ENCODE results near the gene DNAJC5G.

DNAJC5G gene

GRCh38 chr2:27275211-27276150, at the start of gene DNAJC5G:
TSS of gene DNAJC5G (plus strand) at chr2:27275433. CDS start at chr2:27276729, 1,296 bp downstream.
- no peak for DNase-seq (ENCODE audit: low read depth)

GRCh38 chr2:27225526-27225925, 49.7 kb upstream of the DNAJC5G start:
- DNase-seq (ENCODE audit: low read depth) = no peak

GRCh38 chr2:27227501-27227900, 47.7 kb upstream of the DNAJC5G start:
- DNase-seq (ENCODE audit: low read depth) = no peak

- no peak for DNase-seq (ENCODE audit: low read depth)
Observed at GRCh38 chr2:27231921-27232320, 43.3 kb upstream of the DNAJC5G start.

GRCh38 chr2:27233341-27233740, 41.9 kb upstream of the DNAJC5G start:
- no peak for DNase-seq (ENCODE audit: low read depth)

GRCh38 chr2:27236136-27236535, 39.1 kb upstream of the DNAJC5G start:
- DNase-seq (ENCODE audit: low read depth) = no peak

- no peak for DNase-seq (ENCODE audit: low read depth)
Observed at GRCh38 chr2:27236626-27237025, 38.6 kb upstream of the DNAJC5G start.

GRCh38 chr2:27237341-27237945, 37.8 kb upstream of the DNAJC5G start:
- no peak for DNase-seq (ENCODE audit: low read depth)

GRCh38 chr2:27238976-27239375, 36.3 kb upstream of the DNAJC5G start:
- no peak for DNase-seq (ENCODE audit: low read depth)

- DNase-seq (ENCODE audit: low read depth) = no peak
Observed at GRCh38 chr2:27240406-27240805, 34.8 kb upstream of the DNAJC5G start.

- no peak for DNase-seq (ENCODE audit: low read depth)
Observed at GRCh38 chr2:27241761-27242613, 33.2 kb upstream of the DNAJC5G start.

GRCh38 chr2:27242614-27242951, 32.6 kb upstream of the DNAJC5G start:
- no peak for DNase-seq (ENCODE audit: low read depth)

- no peak for DNase-seq (ENCODE audit: low read depth)
Observed at GRCh38 chr2:27243391-27244130, 31.7 kb upstream of the DNAJC5G start.

GRCh38 chr2:27245116-27245515, 30.1 kb upstream of the DNAJC5G start:
- no peak for DNase-seq (ENCODE audit: low read depth)

GRCh38 chr2:27245626-27246025, 29.6 kb upstream of the DNAJC5G start:
- DNase-seq (ENCODE audit: low read depth) = no peak

GRCh38 chr2:27247893-27248292, 27.3 kb upstream of the DNAJC5G start:
- DNase-seq (ENCODE audit: low read depth) = no peak

- DNase-seq (ENCODE audit: low read depth) = no peak
Observed at GRCh38 chr2:27249159-27249890, 25.9 kb upstream of the DNAJC5G start.

GRCh38 chr2:27249891-27250651, 25.2 kb upstream of the DNAJC5G start:
- DNase-seq (ENCODE audit: low read depth) = no peak

- DNase-seq (ENCODE audit: low read depth) = no peak
Observed at GRCh38 chr2:27250652-27251379, 24.4 kb upstream of the DNAJC5G start.

- DNase-seq (ENCODE audit: low read depth) = no peak
Observed at GRCh38 chr2:27251766-27252165, 23.5 kb upstream of the DNAJC5G start.
